Thoracic aorta (tissue), 2 donors: ENCODE measurements around the gene CCDC122. TPM values are rescaled to one million over a fixed set of nuclear protein-coding genes. Genes with fewer than 3 reads are reported as not detected.
A peak's percentile ranks its signal among the peaks of the same experiment; 100 is the strongest.
"Not testable (repeated sequence)": the region's sequence is repeated elsewhere in the genome, so short reads cannot be mapped to it uniquely, and the experiment has no call there.

Experiments used
- ATAC-seq: fragments of 150-250 bp; one replicate; pipeline ENCODE4 v1.8.0; 2017; ENCODE audit warnings: low read depth; ENCODE audit not compliant: insufficient number of reproducible peaks, low FRiP score
- DNase-seq: peaks from one replicate; pipeline ENCODE4 v3.0.0-alpha.2; 2020; ENCODE audit warnings: low spot score
- H3K27ac ChIP-seq, 2 donors: fragments of 200-600 bp; sonication (generic); 1 replicate in 1 of 2; 2 replicates in 1 of 2; pipeline ENCODE4 v1.5.1; 2016; ENCODE audit warnings: mild to moderate bottlenecking in 2 of 2, moderate library complexity in 2 of 2
- H3K27me3 ChIP-seq: fragments of 200-600 bp; sonication (generic); replicated peaks from 2 replicates; pipeline ENCODE4 v1.6.0; 2016; ENCODE audit warnings: mild to moderate bottlenecking; ENCODE audit not compliant: insufficient read depth
- H3K36me3 ChIP-seq: fragments of 200-600 bp; sonication (generic); one replicate; pipeline ENCODE4 v1.5.1; 2016
- H3K4me1 ChIP-seq, 2 donors: fragments of 200-600 bp; sonication (generic); 1 replicate in 1 of 2; 2 replicates in 1 of 2; pipeline versions ENCODE4 v1.5.1 to v1.6.0; 2016; ENCODE audit warnings: low read depth in 2 of 2, mild to moderate bottlenecking in 1 of 2; ENCODE audit not compliant: control insufficient read depth in 1 of 2
- H3K4me3 ChIP-seq: fragments of 200-600 bp; sonication (generic); 2 replicates; pipeline ENCODE4 v1.5.1; 2016; ENCODE audit warnings: mild to moderate bottlenecking
- H3K9me3 ChIP-seq: fragments of 200-600 bp; sonication (generic); 2 replicates; pipeline ENCODE4 v1.5.1; 2016
- CTCF ChIP-seq: fragments of 200-600 bp; sonication (generic); IDR thresholded peaks from one replicate; pipeline ENCODE4 v1.5.1; 2019; ENCODE audit warnings: antibody characterized with exemption
- total RNA-seq, 2 donors: library from RNA; depleted of rRNA; stranded (reverse); fragments of >200 nt; gene quantifications; one replicate each; pipeline versions ENCODE4 v1.1.0 to v1.2.3, GENCODE V29; 2016

The CCDC122 gene
- total RNA-seq, 2 donors from 2014 or later = 0.54 to 1.1 TPM

DNA sequence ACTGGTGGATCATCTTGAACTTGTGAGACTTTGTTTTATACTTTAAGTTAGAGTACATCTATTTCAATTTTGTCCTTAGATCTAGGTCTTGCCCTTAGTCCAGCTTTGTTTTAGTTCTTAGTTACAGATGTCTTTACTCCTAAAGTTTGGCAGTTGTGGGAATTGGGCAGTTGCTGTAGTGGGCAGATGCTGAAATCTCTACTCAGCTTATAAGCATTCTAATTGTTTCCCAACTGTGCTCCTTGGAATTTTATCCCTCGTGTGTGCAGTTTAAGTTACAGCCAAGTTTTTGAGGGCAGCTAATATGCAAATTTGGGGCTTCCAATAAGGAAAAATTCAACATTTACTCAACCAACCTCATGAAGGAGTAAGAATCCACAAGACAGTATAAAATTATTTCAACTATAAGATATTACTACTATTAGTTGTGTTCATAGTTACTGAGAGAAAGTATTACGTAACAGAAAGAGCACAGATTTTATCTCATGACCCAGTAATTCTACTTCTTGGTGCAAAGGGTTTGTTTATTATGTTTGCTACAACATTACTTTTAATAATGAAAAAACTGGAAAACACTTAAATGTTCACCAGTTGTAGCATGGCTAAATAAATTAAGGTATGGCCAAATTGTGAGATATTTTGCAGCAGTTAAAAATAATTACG, 32.9 kb downstream of the CCDC122 start:
- H3K4me1 ChIP-seq = peaks cover 3 to 25% of the 10 kb centered on the region in 2 donors
- peaks cover 12% of the 10 kb centered on the region for H3K9me3 ChIP-seq
- no peaks in the 10 kb centered on the region for H3K27me3 ChIP-seq
- TF ChIP-seq CTCF = no peak
- DNase-seq (no peak), ATAC-seq (no peak)
- no peaks in the 10 kb centered on the region for H3K36me3 ChIP-seq
- no peak overlapping the region for H3K27ac ChIP-seq
- no peak overlapping the region for H3K4me3 ChIP-seq

- H3K9me3 ChIP-seq = no peaks in the 10 kb centered on the region
- DNase-seq = no peak
- H3K36me3 ChIP-seq = no peaks in the 10 kb centered on the region
- no peak for ATAC-seq
- no peak overlapping the region for H3K4me3 ChIP-seq
- H3K27me3 ChIP-seq = no peaks in the 10 kb centered on the region
- no peak for TF ChIP-seq CTCF
- H3K4me1 ChIP-seq = no peaks in the 10 kb centered on the region
- H3K27ac ChIP-seq = no peak overlapping the region
These were observed 40.6 kb downstream of the CCDC122 start for GRCh38 chr13:43838909-43839308.

- Histone ChIP-seq H3K27ac (no peak overlapping the region), H3K4me3 (no peak overlapping the region), H3K4me1 (peaks cover 9 to 10% of the 10 kb centered on the region in 2 donors), H3K36me3 (no peaks in the 10 kb centered on the region), H3K27me3 (no peaks in the 10 kb centered on the region), H3K9me3 (no peaks in the 10 kb centered on the region)
- TF ChIP-seq CTCF = no peak
- DNase-seq (no peak), ATAC-seq (no peak)
These were observed 43.8 kb downstream of the CCDC122 start for GRCh38 chr13:43835701-43836100.

- Histone ChIP-seq H3K4me1 (peaks cover 9 to 10% of the 10 kb centered on the region in 2 donors), H3K36me3 (no peaks in the 10 kb centered on the region), H3K27ac (no peak overlapping the region), H3K27me3 (no peaks in the 10 kb centered on the region), H3K4me3 (no peak overlapping the region), H3K9me3 (no peaks in the 10 kb centered on the region)
- no peak for TF ChIP-seq CTCF
- ATAC-seq (no peak), DNase-seq (no peak)
These were observed 48.5 kb downstream of the CCDC122 start for GRCh38 chr13:43831088-43831487.

- TF ChIP-seq CTCF = no peak
- H3K9me3 ChIP-seq = no peaks in the 10 kb centered on the region
- H3K4me1 ChIP-seq = peaks cover 9 to 10% of the 10 kb centered on the region in 2 donors
- H3K36me3 ChIP-seq = no peaks in the 10 kb centered on the region
- no peak overlapping the region for H3K27ac ChIP-seq
- no peak for DNase-seq
- peak; percentile 53 for ATAC-seq
- H3K4me3 ChIP-seq = peak overlapping the region; percentile 18
- no peaks in the 10 kb centered on the region for H3K27me3 ChIP-seq
These were observed 49.1 kb downstream of the CCDC122 start for GRCh38 chr13:43830497-43830881.

GRCh38 chr13:43824656-43825055, 54.9 kb downstream of the CCDC122 start:
- H3K36me3 ChIP-seq, H3K4me3 ChIP-seq, ATAC-seq, H3K9me3 ChIP-seq, DNase-seq, H3K27me3 ChIP-seq, H3K27ac ChIP-seq, H3K4me1 ChIP-seq: not testable (repeated sequence)
